Activated naive CD4-positive, alpha-beta T cell treated with anti-CD3 and anti-CD28 coated beads, Interleukin-2, amount 50 U/mL, for 24 hours (primary cell): ENCODE measurements around the gene NPEPL1.
"Not testable (repeated sequence)": the region's sequence is repeated elsewhere in the genome, so short reads cannot be mapped to it uniquely, and the experiment has no call there.

Source experiments
- H3K27ac Mint-ChIP-seq: one replicate; pipeline ENCODE4 v1.8.0; 2021; ENCODE audit warnings: mild to moderate bottlenecking, mixed read lengths
- H3K27me3 Mint-ChIP-seq: one replicate; pipeline ENCODE4 v1.8.0; 2021; ENCODE audit warnings: mixed read lengths
- H3K36me3 Mint-ChIP-seq: one replicate; pipeline ENCODE4 v1.8.0; 2021; ENCODE audit warnings: mixed read lengths
- H3K4me1 Mint-ChIP-seq: one replicate; pipeline ENCODE4 v1.8.0; 2021; ENCODE audit warnings: mixed read lengths
- H3K4me3 Mint-ChIP-seq: one replicate; pipeline ENCODE4 v1.8.0; 2021; ENCODE audit warnings: mild to moderate bottlenecking, mixed read lengths
- H3K9me3 Mint-ChIP-seq: one replicate; pipeline ENCODE4 v1.8.0; 2021; ENCODE audit warnings: mixed read lengths

NPEPL1 gene

GRCh38 chr20:58746620-58747019 is 54.0 kb downstream of the NPEPL1 start:
- Mint-ChIP-seq H3K27ac (no peak overlapping the region), H3K9me3 (no peaks in the 10 kb centered on the region), H3K36me3 (no peaks in the 10 kb centered on the region), H3K27me3 (peaks cover 7% of the 10 kb centered on the region), H3K4me3 (no peak overlapping the region), H3K4me1 (no peaks in the 10 kb centered on the region)

GRCh38 chr20:58747211-58747610 is 54.6 kb downstream of the NPEPL1 start:
- Mint-ChIP-seq H3K27ac (no peak overlapping the region), H3K4me1 (no peaks in the 10 kb centered on the region), H3K4me3 (no peak overlapping the region), H3K36me3 (no peaks in the 10 kb centered on the region), H3K9me3 (no peaks in the 10 kb centered on the region), H3K27me3 (peaks cover 10% of the 10 kb centered on the region)

GRCh38 chr20:58748618-58749017 is 56.0 kb downstream of the NPEPL1 start:
- Mint-ChIP-seq H3K4me1 (no peaks in the 10 kb centered on the region), H3K9me3 (no peaks in the 10 kb centered on the region), H3K4me3 (no peak overlapping the region), H3K27me3 (peaks cover 10% of the 10 kb centered on the region), H3K27ac (no peak overlapping the region), H3K36me3 (no peaks in the 10 kb centered on the region)

GRCh38 chr20:58749098-58749769 is 56.6 kb downstream of the NPEPL1 start:
- Mint-ChIP-seq H3K36me3 (no peaks in the 10 kb centered on the region), H3K4me3 (no peak overlapping the region), H3K4me1 (no peaks in the 10 kb centered on the region), H3K27ac (no peak overlapping the region), H3K27me3 (peaks cover 10% of the 10 kb centered on the region), H3K9me3 (no peaks in the 10 kb centered on the region)

- Mint-ChIP-seq H3K9me3 (no peaks in the 10 kb centered on the region), H3K4me3 (no peak overlapping the region), H3K27ac (no peak overlapping the region), H3K36me3 (no peaks in the 10 kb centered on the region), H3K4me1 (no peaks in the 10 kb centered on the region), H3K27me3 (peaks cover 8% of the 10 kb centered on the region)
Observed at GRCh38 chr20:58749979-58750378, 57.4 kb downstream of the NPEPL1 start.

GRCh38 chr20:58750706-58751105 is 58.1 kb downstream of the NPEPL1 start:
- H3K4me3 Mint-ChIP-seq, H3K27ac Mint-ChIP-seq, H3K36me3 Mint-ChIP-seq, H3K9me3 Mint-ChIP-seq, H3K4me1 Mint-ChIP-seq: not testable (repeated sequence)
- H3K27me3 Mint-ChIP-seq = peaks cover 11% of the 10 kb centered on the region

- Mint-ChIP-seq H3K27ac (no peak overlapping the region), H3K4me1 (no peaks in the 10 kb centered on the region), H3K9me3 (no peaks in the 10 kb centered on the region), H3K4me3 (no peak overlapping the region), H3K36me3 (no peaks in the 10 kb centered on the region), H3K27me3 (peaks cover 11% of the 10 kb centered on the region)
Observed at GRCh38 chr20:58751979-58752378, 59.4 kb downstream of the NPEPL1 start.

GRCh38 chr20:58752565-58752964 is 60.0 kb downstream of the NPEPL1 start:
- Mint-ChIP-seq H3K36me3 (no peaks in the 10 kb centered on the region), H3K4me1 (no peaks in the 10 kb centered on the region), H3K27ac (no peak overlapping the region), H3K4me3 (no peak overlapping the region), H3K27me3 (peaks cover 11% of the 10 kb centered on the region), H3K9me3 (no peaks in the 10 kb centered on the region)

GRCh38 chr20:58753267-58753921 is 60.8 kb downstream of the NPEPL1 start:
- Mint-ChIP-seq H3K36me3 (no peaks in the 10 kb centered on the region), H3K27ac (no peak overlapping the region), H3K4me1 (no peaks in the 10 kb centered on the region), H3K9me3 (no peaks in the 10 kb centered on the region), H3K27me3 (peaks cover 9% of the 10 kb centered on the region), H3K4me3 (no peak overlapping the region)

- H3K27ac Mint-ChIP-seq = no peak overlapping the region
Observed at GRCh38 chr20:58753922-58754551, 61.4 kb downstream of the NPEPL1 start.

GRCh38 chr20:58754584-58754983 is 62.0 kb downstream of the NPEPL1 start:
- Mint-ChIP-seq H3K27me3 (peaks cover 9% of the 10 kb centered on the region), H3K36me3 (no peaks in the 10 kb centered on the region), H3K27ac (no peak overlapping the region), H3K9me3 (no peaks in the 10 kb centered on the region), H3K4me1 (no peaks in the 10 kb centered on the region), H3K4me3 (no peak overlapping the region)

More at GRCh38 chr20:58753922-58754551, 61.4 kb downstream of the NPEPL1 start:
- no peaks in the 10 kb centered on the region for H3K9me3 Mint-ChIP-seq
- no peaks in the 10 kb centered on the region for H3K36me3 Mint-ChIP-seq
- no peaks in the 10 kb centered on the region for H3K4me1 Mint-ChIP-seq
- H3K27me3 Mint-ChIP-seq = peaks cover 9% of the 10 kb centered on the region
- no peak overlapping the region for H3K4me3 Mint-ChIP-seq

- Mint-ChIP-seq H3K9me3 (no peaks in the 10 kb centered on the region), H3K36me3 (no peaks in the 10 kb centered on the region), H3K27ac (peak overlapping the region; percentile 19), H3K27me3 (peaks cover 9% of the 10 kb centered on the region), H3K4me1 (no peaks in the 10 kb centered on the region), H3K4me3 (no peak overlapping the region)
Observed at GRCh38 chr20:58755062-58755697, 62.6 kb downstream of the NPEPL1 start.

GRCh38 chr20:58755766-58756449 is 63.3 kb downstream of the NPEPL1 start:
- Mint-ChIP-seq H3K4me1 (no peaks in the 10 kb centered on the region), H3K4me3 (no peak overlapping the region), H3K36me3 (no peaks in the 10 kb centered on the region), H3K27me3 (peaks cover 9% of the 10 kb centered on the region), H3K27ac (no peak overlapping the region), H3K9me3 (no peaks in the 10 kb centered on the region)

GRCh38 chr20:58756450-58756775 is 63.8 kb downstream of the NPEPL1 start:
- no peaks in the 10 kb centered on the region for H3K9me3 Mint-ChIP-seq
- H3K4me3 Mint-ChIP-seq = no peak overlapping the region
- no peaks in the 10 kb centered on the region for H3K36me3 Mint-ChIP-seq
- no peaks in the 10 kb centered on the region for H3K4me1 Mint-ChIP-seq
- no peak overlapping the region for H3K27ac Mint-ChIP-seq
- H3K27me3 Mint-ChIP-seq = peaks cover 8% of the 10 kb centered on the region

GRCh38 chr20:58757647-58758046 is 65.0 kb downstream of the NPEPL1 start:
- H3K4me1 Mint-ChIP-seq, H3K9me3 Mint-ChIP-seq, H3K36me3 Mint-ChIP-seq, H3K27ac Mint-ChIP-seq, H3K4me3 Mint-ChIP-seq, H3K27me3 Mint-ChIP-seq: not testable (repeated sequence)

- Mint-ChIP-seq H3K27ac (no peak overlapping the region), H3K4me1 (no peaks in the 10 kb centered on the region), H3K9me3 (no peaks in the 10 kb centered on the region), H3K27me3 (peaks cover 3% of the 10 kb centered on the region), H3K36me3 (no peaks in the 10 kb centered on the region), H3K4me3 (no peak overlapping the region)
Observed at GRCh38 chr20:58759947-58760346, 67.3 kb downstream of the NPEPL1 start.
